ENCODE results near the gene MRGPRG. TPM values are rescaled to one million over a fixed set of nuclear protein-coding genes. Genes with fewer than 3 reads are reported as not detected.

Gene MRGPRG
- total and polyA plus RNA-seq, 10 donors: not detected

GRCh38 chr11:3181725-3182461 lies 36.7 kb downstream of the MRGPRG start:
- Histone ChIP-seq H3K4me1 (peaks cover 0 to 22% (median 0%) of the 10 kb centered on the region in 6 donors), H3K4me3 (no peak overlapping the region), H3K27me3 (replicated peaks in 1 of 7) (no peaks in the 10 kb centered on the region), H3K36me3 (no peaks in the 10 kb centered on the region), H3K27ac (peak overlapping the region in 4 of 8 donors; percentile 23 to 64 (median 48)), H3K9me3 (peaks cover 0 to 6% (median 3%) of the 10 kb centered on the region in 8 donors)
- DNase-seq: peak; percentile 61
- intact Hi-C loops (cut with DNase I; ENCODE audit: low total_unique reads): no loop called here
- 75 to 93% (median 86%) methylated on average over 12 of the region's 12 CpGs for WGBS, 5 donors
- no peak for TF ChIP-seq POLR2A (IDR thresholded peaks at IDR 0.05)
- TF ChIP-seq CTCF (IDR thresholded peaks at IDR 0.05 in 8 of 11, conservative IDR thresholded peaks at IDR 0.05 in 3 of 11): no peak
- TF ChIP-seq POLR2AphosphoS5 (IDR thresholded peaks at IDR 0.05): no peak

GRCh38 chr11:3180869-3181268 lies 37.7 kb downstream of the MRGPRG start:
- H3K4me1 ChIP-seq: peaks cover 0 to 22% (median 0%) of the 10 kb centered on the region in 6 donors
- no peak overlapping the region for H3K27ac ChIP-seq
- H3K9me3 ChIP-seq: peaks cover 0 to 16% (median 13%) of the 10 kb centered on the region in 8 donors
- peak; percentile 55 for DNase-seq
- no peaks in the 10 kb centered on the region for H3K27me3 ChIP-seq (replicated peaks in 1 of 7)
- TF ChIP-seq POLR2A (IDR thresholded peaks at IDR 0.05): no peak
- TF ChIP-seq CTCF (IDR thresholded peaks at IDR 0.05 in 8 of 11, conservative IDR thresholded peaks at IDR 0.05 in 3 of 11): no peak
- TF ChIP-seq POLR2AphosphoS5 (IDR thresholded peaks at IDR 0.05): no peak
- no peaks in the 10 kb centered on the region for H3K36me3 ChIP-seq
- H3K4me3 ChIP-seq: no peak overlapping the region
- intact Hi-C loops (cut with DNase I; ENCODE audit: low total_unique reads): no loop called here
- 82 to 94% (median 86%) methylated on average over 5 of the region's 5 CpGs for WGBS, 5 donors

GRCh38 chr11:3178349-3178748 lies 40.3 kb downstream of the MRGPRG start:
- Histone ChIP-seq H3K4me1 (peaks cover 0 to 10% (median 0%) of the 10 kb centered on the region in 6 donors), H3K27ac (no peak overlapping the region), H3K4me3 (no peak overlapping the region), H3K36me3 (no peaks in the 10 kb centered on the region), H3K9me3 (peaks cover 0 to 20% (median 14%) of the 10 kb centered on the region in 8 donors), H3K27me3 (replicated peaks in 1 of 7) (no peaks in the 10 kb centered on the region)
- 52 to 63% (median 58%) methylated on average over 2 of the region's 2 CpGs for WGBS, 5 donors
- intact Hi-C loops (cut with DNase I; ENCODE audit: low total_unique reads): no loop called here
- TF ChIP-seq POLR2A (IDR thresholded peaks at IDR 0.05) (no peak), CTCF (IDR thresholded peaks at IDR 0.05 in 8 of 11, conservative IDR thresholded peaks at IDR 0.05 in 3 of 11) (no peak), POLR2AphosphoS5 (IDR thresholded peaks at IDR 0.05) (no peak)
- DNase-seq: no peak

- Histone ChIP-seq H3K27me3 (replicated peaks in 1 of 7) (no peaks in the 10 kb centered on the region), H3K4me1 (peaks cover 0 to 6% (median 0%) of the 10 kb centered on the region in 6 donors), H3K27ac (no peak overlapping the region), H3K9me3 (peaks cover 0 to 20% (median 14%) of the 10 kb centered on the region in 8 donors), H3K36me3 (no peaks in the 10 kb centered on the region), H3K4me3 (no peak overlapping the region)
- 59 to 81% (median 67%) methylated on average over 2 of the region's 2 CpGs for WGBS, 5 donors
- TF ChIP-seq CTCF (IDR thresholded peaks at IDR 0.05 in 8 of 11, conservative IDR thresholded peaks at IDR 0.05 in 3 of 11) (no peak), POLR2A (IDR thresholded peaks at IDR 0.05) (no peak), POLR2AphosphoS5 (IDR thresholded peaks at IDR 0.05) (no peak)
- DNase-seq: no peak
- intact Hi-C loops (cut with DNase I; ENCODE audit: low total_unique reads): no loop called here
Observed at GRCh38 chr11:3177931-3178330, 40.7 kb downstream of the MRGPRG start.

All from spleen (tissue), 11 donors.